Retinal pigment epithelial cell (primary cell): ENCODE measurements around the gene GLUD2.
"Not testable (repeated sequence)": the region's sequence is repeated elsewhere in the genome, so short reads cannot be mapped to it uniquely, and the experiment has no call there.

ENCODE experiments used
- DNase-seq: peaks from one replicate; pipeline ENCODE4 v3.0.0-alpha.2; 2010; ENCODE audit warnings: low read depth
- H3K4me3 ChIP-seq: 2 replicates; pipeline ENCODE4 v1.5.1; 2011; ENCODE audit warnings: mild to moderate bottlenecking, low read length, control low read depth, moderate library complexity
- CTCF ChIP-seq: conservative IDR thresholded peaks from 2 replicates; pipeline ENCODE4 v1.5.1; 2011; ENCODE audit warnings: low read depth, low read length, control low read depth, inconsistent platforms

The GLUD2 gene

GRCh38 chrX:121050781-121051180 lies 3.4 kb downstream of the GLUD2 start:
- H3K4me3 ChIP-seq = no peak overlapping the region
- DNase-seq = no peak
- TF ChIP-seq CTCF = no peak

GRCh38 chrX:121052122-121052521 lies 4.7 kb downstream of the GLUD2 start:
- DNase-seq = no peak
- no peak overlapping the region for H3K4me3 ChIP-seq
- no peak for TF ChIP-seq CTCF

GRCh38 chrX:121062289-121062688 lies 14.9 kb downstream of the GLUD2 start:
- no peak for DNase-seq
- no peak for TF ChIP-seq CTCF
- no peak overlapping the region for H3K4me3 ChIP-seq

- TF ChIP-seq CTCF = no peak
- no peak for DNase-seq
- no peak overlapping the region for H3K4me3 ChIP-seq
These were observed 17.2 kb downstream of the GLUD2 start for GRCh38 chrX:121064579-121064978.

GRCh38 chrX:121084247-121084646 lies 36.8 kb downstream of the GLUD2 start:
- H3K4me3 ChIP-seq, DNase-seq: not testable (repeated sequence)

- no peak overlapping the region for H3K4me3 ChIP-seq
- no peak for TF ChIP-seq CTCF
- no peak for DNase-seq
These were observed 37.6 kb downstream of the GLUD2 start for GRCh38 chrX:121084903-121085611.

- TF ChIP-seq CTCF = no peak
- H3K4me3 ChIP-seq = no peak overlapping the region
- no peak for DNase-seq
These were observed 38.2 kb downstream of the GLUD2 start for GRCh38 chrX:121085612-121086010.
